ENCODE data around the gene SHE. TPM values are rescaled to one million over a fixed set of nuclear protein-coding genes. Genes with fewer than 3 reads are reported as not detected.
"Not testable (repeated sequence)": the region's sequence is repeated elsewhere in the genome, so short reads cannot be mapped to it uniquely, and the experiment has no call there.

SHE gene
- polyA plus RNA-seq, 6 donors from 2014 or later: not detected

- DNase-seq (peak; percentile 13), ATAC-seq (ENCODE audit: low read depth in 2 of 2) (peak; percentile 24 to 37)
- Mint-ChIP-seq H3K9me3 (peaks cover 0 to 12% (median 5%) of the 10 kb centered on the region in 7 donors), H3K36me3 (peaks cover 0 to 9% of the 10 kb centered on the region in 2 donors), H3K27me3 (peaks cover 29 to 53% (median 39%) of the 10 kb centered on the region in 3 donors), H3K4me1 (peaks cover 12 to 22% (median 16%) of the 10 kb centered on the region in 3 donors), H3K27ac (peak overlapping the region in 1 of 6 donors; percentile 30), H3K4me3 (peak overlapping the region in 7 of 8 donors; percentile 63 to 81 (median 74))
These were observed 668 bp downstream of the SHE start for GRCh38 chr1:154501423-154502065.

- H3K36me3 Mint-ChIP-seq: peaks cover 0 to 4% of the 10 kb centered on the region in 2 donors
- ATAC-seq (ENCODE audit: low read depth in 2 of 2): no peak
- DNase-seq: no peak
- H3K4me1 Mint-ChIP-seq: peaks cover 15 to 32% (median 19%) of the 10 kb centered on the region in 3 donors
- peak overlapping the region in 3 of 8 donors; percentile 7 to 73 (median 45) for H3K4me3 Mint-ChIP-seq
- peaks cover 29 to 43% (median 32%) of the 10 kb centered on the region in 3 donors for H3K27me3 Mint-ChIP-seq
- peaks cover 0 to 6% (median 0%) of the 10 kb centered on the region in 7 donors for H3K9me3 Mint-ChIP-seq
- H3K27ac Mint-ChIP-seq: no peak overlapping the region
These were observed 1.7 kb downstream of the SHE start for GRCh38 chr1:154500533-154500932.

- ATAC-seq (ENCODE audit: low read depth in 2 of 2): no peak
- Mint-ChIP-seq H3K27ac (no peak overlapping the region), H3K4me1 (peaks cover 15 to 35% (median 21%) of the 10 kb centered on the region in 3 donors), H3K9me3 (peaks cover 0 to 6% (median 0%) of the 10 kb centered on the region in 7 donors), H3K27me3 (peaks cover 21 to 35% (median 28%) of the 10 kb centered on the region in 3 donors), H3K4me3 (peak overlapping the region in 2 of 8 donors; percentile 30 to 57), H3K36me3 (peaks cover 0 to 4% of the 10 kb centered on the region in 2 donors)
- DNase-seq: no peak
These were observed 2.8 kb downstream of the SHE start for GRCh38 chr1:154499446-154499845.

GRCh38 chr1:154497026-154497806 lies 5.0 kb downstream of the SHE start:
- Mint-ChIP-seq H3K9me3 (no peaks in the 10 kb centered on the region), H3K4me3 (peak overlapping the region; percentile 68 to 84 (median 70)), H3K36me3 (peaks cover 0 to 4% of the 10 kb centered on the region in 2 donors), H3K4me1 (peaks cover 27 to 51% (median 33%) of the 10 kb centered on the region in 3 donors), H3K27me3 (peaks cover 12 to 19% (median 18%) of the 10 kb centered on the region in 3 donors), H3K27ac (peak overlapping the region; percentile 63 to 88 (median 84))
- ATAC-seq (ENCODE audit: low read depth in 2 of 2): peak; percentile 71 to 75
- DNase-seq: peak; percentile 49

- peaks cover 0 to 4% of the 10 kb centered on the region in 2 donors for H3K36me3 Mint-ChIP-seq
- H3K9me3 Mint-ChIP-seq: no peaks in the 10 kb centered on the region
- peak overlapping the region in 3 of 6 donors; percentile 72 to 88 (median 82) for H3K27ac Mint-ChIP-seq
- H3K4me3 Mint-ChIP-seq: peak overlapping the region in 6 of 8 donors; percentile 23 to 84 (median 70)
- no peak for ATAC-seq (ENCODE audit: low read depth in 2 of 2)
- peaks cover 11 to 17% (median 15%) of the 10 kb centered on the region in 3 donors for H3K27me3 Mint-ChIP-seq
- DNase-seq: no peak
- peaks cover 35 to 59% (median 41%) of the 10 kb centered on the region in 3 donors for H3K4me1 Mint-ChIP-seq
These were observed 5.8 kb downstream of the SHE start for GRCh38 chr1:154496383-154496782.

GRCh38 chr1:154495496-154496273 lies 6.5 kb downstream of the SHE start:
- Mint-ChIP-seq H3K4me3 (peak overlapping the region in 3 of 8 donors; percentile 16 to 68 (median 36)), H3K9me3 (no peaks in the 10 kb centered on the region), H3K36me3 (peaks cover 0 to 4% of the 10 kb centered on the region in 2 donors), H3K4me1 (peaks cover 40 to 62% (median 41%) of the 10 kb centered on the region in 3 donors), H3K27me3 (peaks cover 7 to 10% (median 8%) of the 10 kb centered on the region in 3 donors), H3K27ac (peak overlapping the region in 2 of 6 donors; percentile 26 to 67)
- DNase-seq (no peak), ATAC-seq (ENCODE audit: low read depth in 2 of 2) (no peak)

- H3K9me3 Mint-ChIP-seq: no peaks in the 10 kb centered on the region
- peaks cover 0 to 6% (median 0%) of the 10 kb centered on the region in 3 donors for H3K27me3 Mint-ChIP-seq
- peak overlapping the region; percentile 26 to 87 (median 79) for H3K4me3 Mint-ChIP-seq
- peaks cover 45 to 67% (median 46%) of the 10 kb centered on the region in 3 donors for H3K4me1 Mint-ChIP-seq
- H3K27ac Mint-ChIP-seq: peak overlapping the region in 4 of 6 donors; percentile 24 to 84 (median 74)
- DNase-seq (peak; percentile 65), ATAC-seq (ENCODE audit: low read depth in 2 of 2) (peak; percentile 74 to 77)
- H3K36me3 Mint-ChIP-seq: no peaks in the 10 kb centered on the region
These were observed 8.9 kb downstream of the SHE start for GRCh38 chr1:154493276-154493675.

GRCh38 chr1:154492115-154492514 lies 10.1 kb downstream of the SHE start:
- Mint-ChIP-seq H3K27me3 (peaks cover 0 to 6% (median 0%) of the 10 kb centered on the region in 3 donors), H3K36me3 (no peaks in the 10 kb centered on the region), H3K9me3 (no peaks in the 10 kb centered on the region), H3K4me3 (peak overlapping the region in 3 of 8 donors; percentile 55 to 71 (median 61)), H3K4me1 (peaks cover 43 to 58% (median 43%) of the 10 kb centered on the region in 3 donors), H3K27ac (peak overlapping the region in 4 of 6 donors; percentile 27 to 84 (median 64))
- peak; percentile 10 to 18 for ATAC-seq (ENCODE audit: low read depth in 2 of 2)
- no peak for DNase-seq

GRCh38 chr1:154490317-154490716 lies 11.9 kb downstream of the SHE start:
- Mint-ChIP-seq H3K4me1 (peaks cover 32 to 40% (median 35%) of the 10 kb centered on the region in 3 donors), H3K9me3 (no peaks in the 10 kb centered on the region), H3K4me3 (peak overlapping the region in 1 of 8 donors; percentile 17), H3K27ac (peak overlapping the region in 1 of 6 donors; percentile 41), H3K27me3 (peaks cover 0 to 10% (median 4%) of the 10 kb centered on the region in 3 donors), H3K36me3 (no peaks in the 10 kb centered on the region)
- DNase-seq: no peak
- ATAC-seq (ENCODE audit: low read depth in 2 of 2): no peak

GRCh38 chr1:154489695-154490274 lies 12.4 kb downstream of the SHE start:
- no peaks in the 10 kb centered on the region for H3K9me3 Mint-ChIP-seq
- H3K27ac Mint-ChIP-seq: no peak overlapping the region
- peaks cover 32 to 39% (median 35%) of the 10 kb centered on the region in 3 donors for H3K4me1 Mint-ChIP-seq
- peaks cover 0 to 10% (median 4%) of the 10 kb centered on the region in 3 donors for H3K27me3 Mint-ChIP-seq
- DNase-seq (no peak), ATAC-seq (ENCODE audit: low read depth in 2 of 2) (no peak)
- H3K36me3 Mint-ChIP-seq: no peaks in the 10 kb centered on the region
- no peak overlapping the region for H3K4me3 Mint-ChIP-seq

GRCh38 chr1:154488922-154489321 lies 13.3 kb downstream of the SHE start:
- peaks cover 32 to 38% (median 35%) of the 10 kb centered on the region in 3 donors for H3K4me1 Mint-ChIP-seq
- H3K27me3 Mint-ChIP-seq: peaks cover 0 to 10% (median 4%) of the 10 kb centered on the region in 3 donors
- no peak overlapping the region for H3K27ac Mint-ChIP-seq
- ATAC-seq (ENCODE audit: low read depth in 2 of 2) (no peak), DNase-seq (no peak)
- H3K4me3 Mint-ChIP-seq: no peak overlapping the region
- no peaks in the 10 kb centered on the region for H3K36me3 Mint-ChIP-seq
- no peaks in the 10 kb centered on the region for H3K9me3 Mint-ChIP-seq

GRCh38 chr1:154486756-154487155 lies 15.5 kb downstream of the SHE start:
- H3K9me3 Mint-ChIP-seq; H3K27ac Mint-ChIP-seq; ATAC-seq (ENCODE audit: low read depth in 2 of 2); H3K4me3 Mint-ChIP-seq; H3K36me3 Mint-ChIP-seq; DNase-seq: not testable (repeated sequence)
- H3K27me3 Mint-ChIP-seq: peaks cover 4 to 16% (median 5%) of the 10 kb centered on the region in 3 donors
- peaks cover 11 to 16% (median 14%) of the 10 kb centered on the region in 3 donors for H3K4me1 Mint-ChIP-seq
